Endothelial cell of umbilical vein (primary cell): Measurements from ENCODE around the gene APH1A. TPM values are rescaled to one million over a fixed set of nuclear protein-coding genes. Genes with fewer than 3 reads are reported as not detected.

Experiments
- BruUV-seq: library from RNA; stranded (reverse); fragments of 400-500 nt; replicated peaks from 2 replicates; lab custom pipeline; 2021; lab: Mats Ljungman, UMichigan
- CTCF ChIA-PET: fragments of 300-600, 350-600 bp; sonication (Branson Sonifier 250); formaldehyde crosslinking; loops from one replicate; lab custom pipeline; 2021; ENCODE audit warnings: antibody characterized with exemption, inconsistent platforms; lab: Charles Lee
- POLR2A ChIA-PET: fragments of 300-600, 350-600 bp; sonication (Branson Sonifier 250); formaldehyde crosslinking; loops from one replicate; lab custom pipeline; 2021; ENCODE audit warnings: antibody characterized with exemption, inconsistent platforms; lab: Charles Lee
- DNase-seq: peaks from one replicate; pipeline ENCODE4 v3.0.0-alpha.2; 2011; ENCODE audit warnings: low read depth, low spot score
- FAIRE-seq: peaks from 2 replicates; lab custom pipeline; 2011; peaks lifted over from hg19 to GRCh38; lab: Jason Lieb, UNC
- H2AFZ ChIP-seq: 2 replicates; pipeline ENCODE4 v1.6.0; 2012; ENCODE audit warnings: low read depth, low read length, control low read depth, inconsistent platforms
- H3K27ac ChIP-seq: 2 replicates; pipeline ENCODE4 v1.5.1; 2011; ENCODE audit warnings: low read depth, mild to moderate bottlenecking, control low read depth, low read length, moderate library complexity; ENCODE audit not compliant: insufficient read depth
- H3K27me3 ChIP-seq, 2 experiments: 2 replicates each; pipeline versions ENCODE4 v1.6.0 to v1.6.1; 2011; ENCODE audit warnings: low read length in 2 of 2, mixed read lengths in 1 of 2; ENCODE audit not compliant: control insufficient read depth in 2 of 2, insufficient read depth in 2 of 2
- H3K36me3 ChIP-seq, 2 experiments: 2 replicates in 1 of 2; 3 replicates in 1 of 2; pipeline ENCODE4 v1.5.1; 2011; ENCODE audit warnings: low read length in 2 of 2, mild to moderate bottlenecking in 1 of 2, moderate library complexity in 1 of 2; ENCODE audit not compliant: control insufficient read depth in 2 of 2, insufficient read depth in 2 of 2; ENCODE audit errors: extremely low read depth in 1 of 2
- H3K4me1 ChIP-seq: 3 replicates; pipeline ENCODE4 v1.5.1; 2011; ENCODE audit warnings: mild to moderate bottlenecking, low read length; ENCODE audit not compliant: control insufficient read depth, insufficient read depth; ENCODE audit errors: extremely low read depth
- H3K4me2 ChIP-seq: 2 replicates; pipeline ENCODE4 v1.6.1; 2011; ENCODE audit warnings: low read length, control low read depth, mixed read lengths; ENCODE audit not compliant: insufficient read depth
- H3K4me3 ChIP-seq, 3 experiments: fragments of 200-600 bp in 1 of 3; sonication (generic), shearing (Covaris generic) in 1 of 3; replicated peaks in 1 of 3; 2 replicates each; pipeline ENCODE4 v1.5.1; 2011 to 2016; ENCODE audit warnings: control low read depth in 3 of 3, low read length in 3 of 3, mild to moderate bottlenecking in 2 of 3, inconsistent platforms in 1 of 3, low read depth in 1 of 3, moderate library complexity in 1 of 3; ENCODE audit not compliant: insufficient read depth in 1 of 3
- H3K79me2 ChIP-seq: 2 replicates; pipeline ENCODE4 v1.6.0; 2012; ENCODE audit warnings: low read length, inconsistent platforms; ENCODE audit not compliant: control insufficient read depth, insufficient read depth
- H3K9ac ChIP-seq: replicated peaks from 2 replicates; pipeline ENCODE3; 2011; ENCODE audit warnings: low read length, control low read depth; ENCODE audit not compliant: insufficient read depth; ENCODE audit errors: extremely low read depth
- H3K9me1 ChIP-seq: replicated peaks from 3 replicates; pipeline ENCODE4 v1.6.0; 2011; ENCODE audit warnings: mild to moderate bottlenecking, low read length; ENCODE audit not compliant: control insufficient read depth, insufficient read depth; ENCODE audit errors: extremely low read depth
- H3K9me3 ChIP-seq: replicated peaks from 2 replicates; pipeline ENCODE4 v1.5.1; 2012; ENCODE audit warnings: low read length, inconsistent platforms; ENCODE audit not compliant: control insufficient read depth, insufficient read depth
- H4K20me1 ChIP-seq: replicated peaks from 2 replicates; pipeline ENCODE3; 2011; ENCODE audit warnings: mild to moderate bottlenecking, low read length; ENCODE audit not compliant: control insufficient read depth, insufficient read depth; ENCODE audit errors: extremely low read depth
- CTCF ChIP-seq, 2 donors: IDR thresholded peaks; 1 replicate in 1 of 2; 2 replicates in 1 of 2; pipeline ENCODE4 v1.5.1; 2011; ENCODE audit warnings: low read length in 2 of 2, mild to moderate bottlenecking in 2 of 2, moderate library complexity in 2 of 2, control low read depth in 1 of 2, inconsistent platforms in 1 of 2, low read depth in 1 of 2; ENCODE audit not compliant: insufficient read depth in 1 of 2; ENCODE audit errors: extremely low read depth in 1 of 2
- FOS ChIP-seq: IDR thresholded peaks from 2 replicates; pipeline ENCODE4 v1.6.1; 2011; ENCODE audit warnings: mild to moderate bottlenecking, low read length, moderate library complexity, borderline replicate concordance; ENCODE audit not compliant: insufficient read depth
- GATA2 ChIP-seq: IDR thresholded peaks from 2 replicates; pipeline ENCODE4 v1.7.0; 2011; ENCODE audit warnings: low read depth, mild to moderate bottlenecking, moderate library complexity, mixed read lengths, low read length; ENCODE audit not compliant: insufficient read length, insufficient read depth
- JUN ChIP-seq: IDR thresholded peaks from 2 replicates; pipeline ENCODE4 v1.6.1; 2011; ENCODE audit warnings: borderline replicate concordance, low read depth; ENCODE audit not compliant: insufficient read length, insufficient read depth
- MYC ChIP-seq: IDR thresholded peaks from one replicate; pipeline ENCODE4 v1.6.1; 2011; ENCODE audit warnings: mild to moderate bottlenecking, low read depth, low read length
- POLR2A ChIP-seq: IDR thresholded peaks from 2 replicates; pipeline ENCODE4 v1.6.1; 2012; ENCODE audit warnings: low read depth, mild to moderate bottlenecking, control low read depth, low read length
- POLR2AphosphoS5 ChIP-seq: IDR thresholded peaks from 2 replicates; pipeline ENCODE4 v1.6.1; 2012; ENCODE audit warnings: low read depth, mild to moderate bottlenecking, control low read depth, low read length, moderate library complexity; ENCODE audit not compliant: insufficient read depth
- dilution Hi-C: fragments of 300-500 bp; cut with MboI; formaldehyde crosslinking; loops from one replicate; pipeline ENCODE4 v1.15.0; 2019; ENCODE audit warnings: low sequenced_read_pairs; ENCODE audit not compliant: extremely low pct_ligation_motif_present
- intact Hi-C: fragments of 100-400 bp; cut with micrococcal nuclease; formaldehyde crosslinking; loops from one replicate; pipeline ENCODE4 v1.10.0; 2022
- polyA plus RNA-seq, 4 experiments: library from polyadenylated mRNA; depleted of rRNA in 3 of 4; stranded (reverse) in 3 of 4; unstranded in 1 of 4; fragments of >200 nt; gene quantifications; 2 replicates each; pipeline versions ENCODE4 v1.2.1 to v1.2.3, GENCODE V29; 2011 to 2012; ENCODE audit warnings: missing spikeins in 1 of 4
- total RNA-seq: library from RNA; stranded (reverse); gene quantifications from 2 replicates; pipeline ENCODE4 v1.2.3, GENCODE V29; 2021
- TF ChIP-seq, protein P1 (sequence below): IDR thresholded peaks from 2 replicates; pipeline ENCODE4 v1.6.1; 2011; ENCODE audit not compliant: insufficient read depth, insufficient read length

APH1A gene
- total and polyA plus RNA-seq, 2 donors (not counting 3 experiments of a cell fraction or from before 2014, with no cell fraction given) = 165 to 325 TPM

DNA sequence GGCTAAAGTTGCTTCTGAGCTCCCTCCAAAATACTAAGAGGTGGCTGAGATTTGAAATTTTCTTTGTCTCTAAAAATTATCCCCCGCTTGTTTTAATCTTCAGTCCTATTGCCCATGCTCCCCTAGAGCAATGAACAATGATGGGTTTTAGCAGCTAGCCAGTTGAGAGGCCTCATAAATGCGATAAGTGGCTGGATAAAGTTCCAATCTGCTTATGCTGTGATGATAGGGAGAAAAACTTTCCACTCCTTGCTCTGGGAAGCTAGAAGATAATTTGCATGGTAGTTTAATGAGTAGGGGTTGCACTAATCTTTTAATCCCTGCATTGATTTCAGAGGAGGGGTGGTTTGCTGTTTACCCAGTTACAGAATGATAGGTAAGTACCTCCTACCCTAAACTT, 42.9 kb upstream of the APH1A start:
- no peaks in the 10 kb centered on the region for H3K27me3 ChIP-seq
- intact Hi-C loops (no loop called here), dilution Hi-C loops (no loop called here)
- H3K36me3 ChIP-seq = peaks cover 0 to 5% of the 10 kb centered on the region in 2 experiments
- H3K4me3 ChIP-seq = no peak overlapping the region
- ChIA-PET POLR2A (no interaction called here), CTCF (no interaction called here)
- no peaks in the 10 kb centered on the region for H4K20me1 ChIP-seq
- TF ChIP-seq CTCF (IDR thresholded peaks at IDR 0.05; ENCODE audit: extremely low read depth in 1 of 2, insufficient read depth in 1 of 2, low read depth in 1 of 2, low read length in 2 of 2) (no peak), POLR2A (no peak), GATA2 (no peak), JUN (no peak), MYC (no peak), FOS (no peak), POLR2AphosphoS5 (no peak)
- TF ChIP-seq, protein P1, sequence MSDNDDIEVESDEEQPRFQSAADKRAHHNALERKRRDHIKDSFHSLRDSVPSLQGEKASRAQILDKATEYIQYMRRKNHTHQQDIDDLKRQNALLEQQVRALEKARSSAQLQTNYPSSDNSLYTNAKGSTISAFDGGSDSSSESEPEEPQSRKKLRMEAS = no peak
- no peaks in the 10 kb centered on the region for H3K4me1 ChIP-seq
- BruUV-seq = no TSS peak
- no peak overlapping the region for H3K27ac ChIP-seq
- no peak for DNase-seq
- no peak for FAIRE-seq
- no peak overlapping the region for H2AFZ ChIP-seq
- no peak overlapping the region for H3K9ac ChIP-seq
- no peaks in the 10 kb centered on the region for H3K9me1 ChIP-seq
- no peak overlapping the region for H3K4me2 ChIP-seq
- H3K79me2 ChIP-seq = no peaks in the 10 kb centered on the region
- H3K9me3 ChIP-seq = no peaks in the 10 kb centered on the region
